ENCODE results near the gene GALNT9.

The GALNT9 gene

GRCh38 chr12:132324841-132325732 is 4.3 kb downstream of the GALNT9 start:
- H3K27me3 ChIP-seq (ENCODE audit: control insufficient read depth, insufficient read depth, low read length) = peaks cover 40% of the 10 kb centered on the region
- H3K9ac ChIP-seq (ENCODE audit: low read length) = no peak overlapping the region
- no peaks in the 10 kb centered on the region for H3K4me1 ChIP-seq (ENCODE audit: control insufficient read depth, insufficient read depth, low read length)
- no peaks in the 10 kb centered on the region for H3K36me3 ChIP-seq (ENCODE audit: control insufficient read depth, insufficient read depth, low read length)
- H3K9me3 ChIP-seq (ENCODE audit: control insufficient read depth, low read length) = no peaks in the 10 kb centered on the region
- H3K4me3 ChIP-seq (ENCODE audit: low read length) = no peak overlapping the region

GRCh38 chr12:132324173-132324572 is 5.2 kb downstream of the GALNT9 start:
- H3K27me3 ChIP-seq (ENCODE audit: control insufficient read depth, insufficient read depth, low read length) = peaks cover 37% of the 10 kb centered on the region
- no peak overlapping the region for H3K4me3 ChIP-seq (ENCODE audit: low read length)
- no peak overlapping the region for H3K9ac ChIP-seq (ENCODE audit: low read length)
- no peaks in the 10 kb centered on the region for H3K36me3 ChIP-seq (ENCODE audit: control insufficient read depth, insufficient read depth, low read length)
- H3K9me3 ChIP-seq (ENCODE audit: control insufficient read depth, low read length) = no peaks in the 10 kb centered on the region
- H3K4me1 ChIP-seq (ENCODE audit: control insufficient read depth, insufficient read depth, low read length) = no peaks in the 10 kb centered on the region

GRCh38 chr12:132323171-132324010 is 6.0 kb downstream of the GALNT9 start:
- Histone ChIP-seq H3K4me3 (ENCODE audit: low read length) (no peak overlapping the region), H3K36me3 (ENCODE audit: control insufficient read depth, insufficient read depth, low read length) (no peaks in the 10 kb centered on the region), H3K9ac (ENCODE audit: low read length) (no peak overlapping the region), H3K27me3 (ENCODE audit: control insufficient read depth, insufficient read depth, low read length) (peaks cover 34% of the 10 kb centered on the region), H3K9me3 (ENCODE audit: control insufficient read depth, low read length) (no peaks in the 10 kb centered on the region), H3K4me1 (ENCODE audit: control insufficient read depth, insufficient read depth, low read length) (no peaks in the 10 kb centered on the region)

- no peak overlapping the region for H3K9ac ChIP-seq (ENCODE audit: low read length)
- no peaks in the 10 kb centered on the region for H3K9me3 ChIP-seq (ENCODE audit: control insufficient read depth, low read length)
- no peaks in the 10 kb centered on the region for H3K36me3 ChIP-seq (ENCODE audit: control insufficient read depth, insufficient read depth, low read length)
- H3K27me3 ChIP-seq (ENCODE audit: control insufficient read depth, insufficient read depth, low read length) = peaks cover 25% of the 10 kb centered on the region
- H3K4me1 ChIP-seq (ENCODE audit: control insufficient read depth, insufficient read depth, low read length) = no peaks in the 10 kb centered on the region
- no peak overlapping the region for H3K4me3 ChIP-seq (ENCODE audit: low read length)
These were observed 6.9 kb downstream of the GALNT9 start for GRCh38 chr12:132322206-132323132.

- no peaks in the 10 kb centered on the region for H3K4me1 ChIP-seq (ENCODE audit: control insufficient read depth, insufficient read depth, low read length)
- H3K36me3 ChIP-seq (ENCODE audit: control insufficient read depth, insufficient read depth, low read length) = no peaks in the 10 kb centered on the region
- H3K9ac ChIP-seq (ENCODE audit: low read length) = no peak overlapping the region
- H3K27me3 ChIP-seq (ENCODE audit: control insufficient read depth, insufficient read depth, low read length) = peaks cover 21% of the 10 kb centered on the region
- no peak overlapping the region for H3K4me3 ChIP-seq (ENCODE audit: low read length)
- no peaks in the 10 kb centered on the region for H3K9me3 ChIP-seq (ENCODE audit: control insufficient read depth, low read length)
These were observed 7.9 kb downstream of the GALNT9 start for GRCh38 chr12:132321321-132322118.

GRCh38 chr12:132320767-132321211 is 8.6 kb downstream of the GALNT9 start:
- Histone ChIP-seq H3K4me1 (ENCODE audit: control insufficient read depth, insufficient read depth, low read length) (no peaks in the 10 kb centered on the region), H3K36me3 (ENCODE audit: control insufficient read depth, insufficient read depth, low read length) (no peaks in the 10 kb centered on the region), H3K9me3 (ENCODE audit: control insufficient read depth, low read length) (no peaks in the 10 kb centered on the region), H3K9ac (ENCODE audit: low read length) (no peak overlapping the region), H3K27me3 (ENCODE audit: control insufficient read depth, insufficient read depth, low read length) (peaks cover 15% of the 10 kb centered on the region), H3K4me3 (ENCODE audit: low read length) (no peak overlapping the region)

- Histone ChIP-seq H3K4me1 (ENCODE audit: control insufficient read depth, insufficient read depth, low read length) (no peaks in the 10 kb centered on the region), H3K9me3 (ENCODE audit: control insufficient read depth, low read length) (no peaks in the 10 kb centered on the region), H3K36me3 (ENCODE audit: control insufficient read depth, insufficient read depth, low read length) (no peaks in the 10 kb centered on the region), H3K27me3 (ENCODE audit: control insufficient read depth, insufficient read depth, low read length) (peaks cover 9% of the 10 kb centered on the region), H3K4me3 (ENCODE audit: low read length) (no peak overlapping the region), H3K9ac (ENCODE audit: low read length) (no peak overlapping the region)
These were observed 9.3 kb downstream of the GALNT9 start for GRCh38 chr12:132319991-132320570.

GRCh38 chr12:132319359-132319950 is 9.9 kb downstream of the GALNT9 start:
- no peaks in the 10 kb centered on the region for H3K36me3 ChIP-seq (ENCODE audit: control insufficient read depth, insufficient read depth, low read length)
- no peak overlapping the region for H3K9ac ChIP-seq (ENCODE audit: low read length)
- peaks cover 9% of the 10 kb centered on the region for H3K27me3 ChIP-seq (ENCODE audit: control insufficient read depth, insufficient read depth, low read length)
- no peaks in the 10 kb centered on the region for H3K4me1 ChIP-seq (ENCODE audit: control insufficient read depth, insufficient read depth, low read length)
- no peak overlapping the region for H3K4me3 ChIP-seq (ENCODE audit: low read length)
- no peaks in the 10 kb centered on the region for H3K9me3 ChIP-seq (ENCODE audit: control insufficient read depth, low read length)

- no peaks in the 10 kb centered on the region for H3K36me3 ChIP-seq (ENCODE audit: control insufficient read depth, insufficient read depth, low read length)
- H3K9ac ChIP-seq (ENCODE audit: low read length) = no peak overlapping the region
- H3K27me3 ChIP-seq (ENCODE audit: control insufficient read depth, insufficient read depth, low read length) = peaks cover 9% of the 10 kb centered on the region
- no peaks in the 10 kb centered on the region for H3K4me1 ChIP-seq (ENCODE audit: control insufficient read depth, insufficient read depth, low read length)
- no peak overlapping the region for H3K4me3 ChIP-seq (ENCODE audit: low read length)
- no peaks in the 10 kb centered on the region for H3K9me3 ChIP-seq (ENCODE audit: control insufficient read depth, low read length)
These were observed 10.8 kb downstream of the GALNT9 start for GRCh38 chr12:132318618-132319033.

- Histone ChIP-seq H3K27me3 (ENCODE audit: control insufficient read depth, insufficient read depth, low read length) (peaks cover 9% of the 10 kb centered on the region), H3K4me1 (ENCODE audit: control insufficient read depth, insufficient read depth, low read length) (no peaks in the 10 kb centered on the region), H3K4me3 (ENCODE audit: low read length) (no peak overlapping the region)
These were observed 11.3 kb downstream of the GALNT9 start for GRCh38 chr12:132318135-132318534.

More at GRCh38 chr12:132318135-132318534, 11.3 kb downstream of the GALNT9 start:
- Histone ChIP-seq H3K36me3 (ENCODE audit: control insufficient read depth, insufficient read depth, low read length) (no peaks in the 10 kb centered on the region), H3K9ac (ENCODE audit: low read length) (no peak overlapping the region), H3K9me3 (ENCODE audit: control insufficient read depth, low read length) (no peaks in the 10 kb centered on the region)
